Endothelial cell of umbilical vein (primary cell): ENCODE measurements around the gene DNTT. TPM values are rescaled to one million over a fixed set of nuclear protein-coding genes. Genes with fewer than 3 reads are reported as not detected.

Experiments
- BruUV-seq: library from RNA; stranded (reverse); fragments of 400-500 nt; replicated peaks from 2 replicates; lab custom pipeline; 2021; lab: Mats Ljungman, UMichigan
- CTCF ChIA-PET: fragments of 300-600, 350-600 bp; sonication (Branson Sonifier 250); formaldehyde crosslinking; loops from one replicate; lab custom pipeline; 2021; ENCODE audit warnings: antibody characterized with exemption, inconsistent platforms; lab: Charles Lee
- POLR2A ChIA-PET: fragments of 300-600, 350-600 bp; sonication (Branson Sonifier 250); formaldehyde crosslinking; loops from one replicate; lab custom pipeline; 2021; ENCODE audit warnings: antibody characterized with exemption, inconsistent platforms; lab: Charles Lee
- DNase-seq: peaks from one replicate; pipeline ENCODE4 v3.0.0-alpha.2; 2011; ENCODE audit warnings: low read depth, low spot score
- FAIRE-seq: peaks from 2 replicates; lab custom pipeline; 2011; peaks lifted over from hg19 to GRCh38; lab: Jason Lieb, UNC
- H2AFZ ChIP-seq: 2 replicates; pipeline ENCODE4 v1.6.0; 2012; ENCODE audit warnings: low read depth, low read length, control low read depth, inconsistent platforms
- H3K27ac ChIP-seq: 2 replicates; pipeline ENCODE4 v1.5.1; 2011; ENCODE audit warnings: low read depth, mild to moderate bottlenecking, control low read depth, low read length, moderate library complexity; ENCODE audit not compliant: insufficient read depth
- H3K27me3 ChIP-seq, 2 experiments: 2 replicates each; pipeline versions ENCODE4 v1.6.0 to v1.6.1; 2011; ENCODE audit warnings: low read length in 2 of 2, mixed read lengths in 1 of 2; ENCODE audit not compliant: control insufficient read depth in 2 of 2, insufficient read depth in 2 of 2
- H3K36me3 ChIP-seq, 2 experiments: 2 replicates in 1 of 2; 3 replicates in 1 of 2; pipeline ENCODE4 v1.5.1; 2011; ENCODE audit warnings: low read length in 2 of 2, mild to moderate bottlenecking in 1 of 2, moderate library complexity in 1 of 2; ENCODE audit not compliant: control insufficient read depth in 2 of 2, insufficient read depth in 2 of 2; ENCODE audit errors: extremely low read depth in 1 of 2
- H3K4me1 ChIP-seq: 3 replicates; pipeline ENCODE4 v1.5.1; 2011; ENCODE audit warnings: mild to moderate bottlenecking, low read length; ENCODE audit not compliant: control insufficient read depth, insufficient read depth; ENCODE audit errors: extremely low read depth
- H3K4me2 ChIP-seq: 2 replicates; pipeline ENCODE4 v1.6.1; 2011; ENCODE audit warnings: low read length, control low read depth, mixed read lengths; ENCODE audit not compliant: insufficient read depth
- H3K4me3 ChIP-seq, 3 experiments: fragments of 200-600 bp in 1 of 3; sonication (generic), shearing (Covaris generic) in 1 of 3; replicated peaks in 1 of 3; 2 replicates each; pipeline ENCODE4 v1.5.1; 2011 to 2016; ENCODE audit warnings: control low read depth in 3 of 3, low read length in 3 of 3, mild to moderate bottlenecking in 2 of 3, inconsistent platforms in 1 of 3, low read depth in 1 of 3, moderate library complexity in 1 of 3; ENCODE audit not compliant: insufficient read depth in 1 of 3
- H3K79me2 ChIP-seq: 2 replicates; pipeline ENCODE4 v1.6.0; 2012; ENCODE audit warnings: low read length, inconsistent platforms; ENCODE audit not compliant: control insufficient read depth, insufficient read depth
- H3K9ac ChIP-seq: replicated peaks from 2 replicates; pipeline ENCODE3; 2011; ENCODE audit warnings: low read length, control low read depth; ENCODE audit not compliant: insufficient read depth; ENCODE audit errors: extremely low read depth
- H3K9me1 ChIP-seq: replicated peaks from 3 replicates; pipeline ENCODE4 v1.6.0; 2011; ENCODE audit warnings: mild to moderate bottlenecking, low read length; ENCODE audit not compliant: control insufficient read depth, insufficient read depth; ENCODE audit errors: extremely low read depth
- H3K9me3 ChIP-seq: replicated peaks from 2 replicates; pipeline ENCODE4 v1.5.1; 2012; ENCODE audit warnings: low read length, inconsistent platforms; ENCODE audit not compliant: control insufficient read depth, insufficient read depth
- H4K20me1 ChIP-seq: replicated peaks from 2 replicates; pipeline ENCODE3; 2011; ENCODE audit warnings: mild to moderate bottlenecking, low read length; ENCODE audit not compliant: control insufficient read depth, insufficient read depth; ENCODE audit errors: extremely low read depth
- EZH2 ChIP-seq: IDR thresholded peaks from 2 replicates; pipeline ENCODE4 v1.6.1; 2012; ENCODE audit warnings: borderline replicate concordance, low read depth, mild to moderate bottlenecking, moderate library complexity, low read length, inconsistent platforms; ENCODE audit not compliant: severe bottlenecking
- FOS ChIP-seq: IDR thresholded peaks from 2 replicates; pipeline ENCODE4 v1.6.1; 2011; ENCODE audit warnings: mild to moderate bottlenecking, low read length, moderate library complexity, borderline replicate concordance; ENCODE audit not compliant: insufficient read depth
- GATA2 ChIP-seq: IDR thresholded peaks from 2 replicates; pipeline ENCODE4 v1.7.0; 2011; ENCODE audit warnings: low read depth, mild to moderate bottlenecking, moderate library complexity, mixed read lengths, low read length; ENCODE audit not compliant: insufficient read length, insufficient read depth
- JUN ChIP-seq: IDR thresholded peaks from 2 replicates; pipeline ENCODE4 v1.6.1; 2011; ENCODE audit warnings: borderline replicate concordance, low read depth; ENCODE audit not compliant: insufficient read length, insufficient read depth
- MYC ChIP-seq: IDR thresholded peaks from one replicate; pipeline ENCODE4 v1.6.1; 2011; ENCODE audit warnings: mild to moderate bottlenecking, low read depth, low read length
- POLR2A ChIP-seq: IDR thresholded peaks from 2 replicates; pipeline ENCODE4 v1.6.1; 2012; ENCODE audit warnings: low read depth, mild to moderate bottlenecking, control low read depth, low read length
- POLR2AphosphoS5 ChIP-seq: IDR thresholded peaks from 2 replicates; pipeline ENCODE4 v1.6.1; 2012; ENCODE audit warnings: low read depth, mild to moderate bottlenecking, control low read depth, low read length, moderate library complexity; ENCODE audit not compliant: insufficient read depth
- dilution Hi-C: fragments of 300-500 bp; cut with MboI; formaldehyde crosslinking; loops from one replicate; pipeline ENCODE4 v1.15.0; 2019; ENCODE audit warnings: low sequenced_read_pairs; ENCODE audit not compliant: extremely low pct_ligation_motif_present
- intact Hi-C: fragments of 100-400 bp; cut with micrococcal nuclease; formaldehyde crosslinking; loops from one replicate; pipeline ENCODE4 v1.10.0; 2022
- polyA plus RNA-seq, 4 experiments: library from polyadenylated mRNA; depleted of rRNA in 3 of 4; stranded (reverse) in 3 of 4; unstranded in 1 of 4; fragments of >200 nt; gene quantifications; 2 replicates each; pipeline versions ENCODE4 v1.2.1 to v1.2.3, GENCODE V29; 2011 to 2012; ENCODE audit warnings: missing spikeins in 1 of 4
- total RNA-seq: library from RNA; stranded (reverse); gene quantifications from 2 replicates; pipeline ENCODE4 v1.2.3, GENCODE V29; 2021
- TF ChIP-seq, protein P1 (sequence below), 2 donors: IDR thresholded peaks; 1 replicate in 1 of 2; 2 replicates in 1 of 2; pipeline ENCODE4 v1.5.1; 2011; ENCODE audit warnings: low read length in 2 of 2, mild to moderate bottlenecking in 2 of 2, moderate library complexity in 2 of 2, control low read depth in 1 of 2, inconsistent platforms in 1 of 2, low read depth in 1 of 2; ENCODE audit not compliant: insufficient read depth in 1 of 2; ENCODE audit errors: extremely low read depth in 1 of 2
- TF ChIP-seq, protein P2 (sequence below): IDR thresholded peaks from 2 replicates; pipeline ENCODE4 v1.6.1; 2011; ENCODE audit not compliant: insufficient read depth, insufficient read length

DNTT gene
- total and polyA plus RNA-seq, 2 donors (not counting 3 experiments of a cell fraction or from before 2014, with no cell fraction given) = not detected

DNA sequence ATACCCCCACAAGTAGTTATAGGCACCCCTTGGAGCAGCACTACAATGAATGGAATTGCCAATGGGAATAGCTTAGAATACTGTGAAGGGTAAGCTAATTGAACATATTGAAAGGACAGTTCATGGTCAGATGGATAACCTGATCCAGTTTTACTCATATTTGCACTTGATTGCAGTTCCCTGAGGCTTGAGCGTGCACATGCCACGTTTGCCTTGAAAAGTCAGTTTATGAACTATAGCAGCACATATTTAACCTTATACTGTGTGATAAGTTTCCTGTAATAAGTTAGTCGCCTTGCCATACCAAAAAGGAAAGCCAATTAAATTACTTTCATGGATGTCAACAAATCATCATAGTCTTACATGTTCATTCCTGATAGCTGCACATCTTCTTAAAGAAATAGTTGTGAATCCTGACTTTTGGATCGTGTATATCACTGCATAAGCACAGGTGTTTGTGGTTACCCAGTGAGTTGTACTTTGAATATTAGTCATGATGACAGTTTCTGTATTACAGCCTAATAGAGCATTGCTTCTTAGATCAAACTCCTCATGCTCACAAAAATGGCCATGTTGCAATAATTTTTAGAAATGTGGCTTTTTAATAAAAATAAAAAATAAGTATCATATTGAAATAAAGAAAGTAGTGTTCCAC is 21.6 kb downstream of the DNTT start:
- no TSS peak for BruUV-seq
- TF ChIP-seq, protein P1, sequence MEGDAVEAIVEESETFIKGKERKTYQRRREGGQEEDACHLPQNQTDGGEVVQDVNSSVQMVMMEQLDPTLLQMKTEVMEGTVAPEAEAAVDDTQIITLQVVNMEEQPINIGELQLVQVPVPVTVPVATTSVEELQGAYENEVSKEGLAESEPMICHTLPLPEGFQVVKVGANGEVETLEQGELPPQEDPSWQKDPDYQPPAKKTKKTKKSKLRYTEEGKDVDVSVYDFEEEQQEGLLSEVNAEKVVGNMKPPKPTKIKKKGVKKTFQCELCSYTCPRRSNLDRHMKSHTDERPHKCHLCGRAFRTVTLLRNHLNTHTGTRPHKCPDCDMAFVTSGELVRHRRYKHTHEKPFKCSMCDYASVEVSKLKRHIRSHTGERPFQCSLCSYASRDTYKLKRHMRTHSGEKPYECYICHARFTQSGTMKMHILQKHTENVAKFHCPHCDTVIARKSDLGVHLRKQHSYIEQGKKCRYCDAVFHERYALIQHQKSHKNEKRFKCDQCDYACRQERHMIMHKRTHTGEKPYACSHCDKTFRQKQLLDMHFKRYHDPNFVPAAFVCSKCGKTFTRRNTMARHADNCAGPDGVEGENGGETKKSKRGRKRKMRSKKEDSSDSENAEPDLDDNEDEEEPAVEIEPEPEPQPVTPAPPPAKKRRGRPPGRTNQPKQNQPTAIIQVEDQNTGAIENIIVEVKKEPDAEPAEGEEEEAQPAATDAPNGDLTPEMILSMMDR (IDR thresholded peaks at IDR 0.05; ENCODE audit: extremely low read depth in 1 of 2, insufficient read depth in 1 of 2, low read depth in 1 of 2, low read length in 2 of 2) = no peak
- TF ChIP-seq FOS = no peak
- TF ChIP-seq MYC = no peak
- POLR2A ChIA-PET = no interaction called here

DNA sequence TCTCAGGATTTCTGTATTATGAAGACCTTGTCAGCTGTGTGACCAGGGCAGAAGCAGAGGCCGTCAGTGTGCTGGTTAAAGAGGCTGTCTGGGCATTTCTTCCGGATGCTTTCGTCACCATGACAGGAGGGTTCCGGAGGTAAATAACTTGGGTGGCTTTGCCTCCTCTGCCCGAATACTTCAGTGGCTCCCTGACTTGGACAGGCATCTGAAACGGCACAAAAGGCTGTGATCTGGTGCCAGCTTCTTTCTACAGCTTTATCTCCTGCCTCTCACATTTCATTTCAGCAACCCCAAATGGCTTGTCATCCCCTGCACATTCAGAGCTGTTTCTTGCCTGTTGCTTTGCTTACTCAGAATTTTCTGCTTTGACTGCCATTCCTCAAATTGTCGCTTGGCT is 23.2 kb downstream of the DNTT start:
- dilution Hi-C loops = no loop called here
- Histone ChIP-seq H3K9me3 (no peaks in the 10 kb centered on the region), H3K9me1 (no peaks in the 10 kb centered on the region), H4K20me1 (no peaks in the 10 kb centered on the region), H3K79me2 (no peaks in the 10 kb centered on the region), H3K4me3 (no peak overlapping the region), H3K9ac (no peak overlapping the region), H2AFZ (no peak overlapping the region), H3K27me3 (no peaks in the 10 kb centered on the region), H3K27ac (no peak overlapping the region), H3K4me1 (no peaks in the 10 kb centered on the region), H3K36me3 (no peaks in the 10 kb centered on the region), H3K4me2 (no peak overlapping the region)
- POLR2A ChIA-PET = no interaction called here
- DNase-seq = no peak
- TF ChIP-seq JUN (no peak), FOS (no peak), POLR2AphosphoS5 (no peak), GATA2 (no peak), POLR2A (no peak), MYC (no peak), EZH2 (no peak)
- TF ChIP-seq, protein P2, sequence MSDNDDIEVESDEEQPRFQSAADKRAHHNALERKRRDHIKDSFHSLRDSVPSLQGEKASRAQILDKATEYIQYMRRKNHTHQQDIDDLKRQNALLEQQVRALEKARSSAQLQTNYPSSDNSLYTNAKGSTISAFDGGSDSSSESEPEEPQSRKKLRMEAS = no peak
- TF ChIP-seq, protein P1 (IDR thresholded peaks at IDR 0.05; ENCODE audit: extremely low read depth in 1 of 2, insufficient read depth in 1 of 2, low read depth in 1 of 2, low read length in 2 of 2) = no peak
- intact Hi-C loops = no loop called here
- FAIRE-seq = no peak
- CTCF ChIA-PET = interaction anchor here (1.0 to 1.3 kb wide), 2 partner anchors 98 to 311 kb away, joined by 3 read pairs; no protein-coding TSS in a partner anchor
- BruUV-seq = no TSS peak

More for the DNA sequence above, 21.6 kb downstream of the DNTT start:
- CTCF ChIA-PET = interaction anchor here (0.8 kb wide), 1 partner anchor 309 kb away, joined by 4 read pairs; no protein-coding TSS in a partner anchor
- intact Hi-C loops (no loop called here), dilution Hi-C loops (no loop called here)
- FAIRE-seq = no peak
- no peaks in the 10 kb centered on the region for H3K79me2 ChIP-seq
- H3K9me3 ChIP-seq = no peaks in the 10 kb centered on the region
- H4K20me1 ChIP-seq = no peaks in the 10 kb centered on the region
- no peak overlapping the region for H3K4me3 ChIP-seq
- no peak overlapping the region for H3K4me2 ChIP-seq
- no peak overlapping the region for H3K9ac ChIP-seq
- no peak for DNase-seq
- no peaks in the 10 kb centered on the region for H3K27me3 ChIP-seq
- no peak overlapping the region for H2AFZ ChIP-seq
- H3K4me1 ChIP-seq = no peaks in the 10 kb centered on the region
- H3K27ac ChIP-seq = no peak overlapping the region
- H3K36me3 ChIP-seq = no peaks in the 10 kb centered on the region
- no peaks in the 10 kb centered on the region for H3K9me1 ChIP-seq
